DND-41 (cell line): ENCODE results near the gene HSD17B1.

Source experiments
- EZH2 ChIP-seq: IDR thresholded peaks from 3 replicates; pipeline ENCODE4 v1.6.1; 2012; ENCODE audit warnings: borderline replicate concordance, low read depth, mild to moderate bottlenecking, moderate library complexity, low read length, inconsistent platforms; ENCODE audit not compliant: severe bottlenecking
- TF ChIP-seq, protein P1 (sequence below): IDR thresholded peaks from 2 replicates; pipeline ENCODE4 v1.5.1; 2012; ENCODE audit warnings: borderline replicate concordance, low read length, moderate library complexity, mild to moderate bottlenecking; ENCODE audit not compliant: poor library complexity, severe bottlenecking; ENCODE audit errors: extremely low read depth

DNA sequence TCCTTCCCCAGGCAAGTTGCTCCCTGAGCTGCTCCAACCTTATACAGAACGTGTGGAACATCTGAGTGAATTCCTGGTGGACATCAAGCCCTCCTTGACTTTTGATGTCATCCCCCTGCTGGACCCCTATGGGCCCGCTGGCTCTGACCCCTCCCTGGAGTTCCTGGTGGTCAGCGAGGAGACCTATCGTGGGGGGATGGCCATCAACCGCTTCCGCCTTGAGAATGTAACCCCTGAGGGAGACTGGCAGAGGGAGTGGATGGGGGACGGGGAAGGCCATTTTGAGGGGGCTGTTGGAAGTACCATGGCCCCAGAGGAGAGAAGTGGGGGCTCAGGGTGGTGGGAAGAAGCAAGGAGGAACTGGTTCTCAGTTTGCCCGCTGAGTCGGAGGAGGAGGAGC lies 11.2 kb downstream of the HSD17B1 start:
- TF ChIP-seq, protein P1, sequence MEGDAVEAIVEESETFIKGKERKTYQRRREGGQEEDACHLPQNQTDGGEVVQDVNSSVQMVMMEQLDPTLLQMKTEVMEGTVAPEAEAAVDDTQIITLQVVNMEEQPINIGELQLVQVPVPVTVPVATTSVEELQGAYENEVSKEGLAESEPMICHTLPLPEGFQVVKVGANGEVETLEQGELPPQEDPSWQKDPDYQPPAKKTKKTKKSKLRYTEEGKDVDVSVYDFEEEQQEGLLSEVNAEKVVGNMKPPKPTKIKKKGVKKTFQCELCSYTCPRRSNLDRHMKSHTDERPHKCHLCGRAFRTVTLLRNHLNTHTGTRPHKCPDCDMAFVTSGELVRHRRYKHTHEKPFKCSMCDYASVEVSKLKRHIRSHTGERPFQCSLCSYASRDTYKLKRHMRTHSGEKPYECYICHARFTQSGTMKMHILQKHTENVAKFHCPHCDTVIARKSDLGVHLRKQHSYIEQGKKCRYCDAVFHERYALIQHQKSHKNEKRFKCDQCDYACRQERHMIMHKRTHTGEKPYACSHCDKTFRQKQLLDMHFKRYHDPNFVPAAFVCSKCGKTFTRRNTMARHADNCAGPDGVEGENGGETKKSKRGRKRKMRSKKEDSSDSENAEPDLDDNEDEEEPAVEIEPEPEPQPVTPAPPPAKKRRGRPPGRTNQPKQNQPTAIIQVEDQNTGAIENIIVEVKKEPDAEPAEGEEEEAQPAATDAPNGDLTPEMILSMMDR: no peak
- TF ChIP-seq EZH2: no peak
